Measurements from ENCODE around the gene BMPR1A.

BMPR1A gene

DNA sequence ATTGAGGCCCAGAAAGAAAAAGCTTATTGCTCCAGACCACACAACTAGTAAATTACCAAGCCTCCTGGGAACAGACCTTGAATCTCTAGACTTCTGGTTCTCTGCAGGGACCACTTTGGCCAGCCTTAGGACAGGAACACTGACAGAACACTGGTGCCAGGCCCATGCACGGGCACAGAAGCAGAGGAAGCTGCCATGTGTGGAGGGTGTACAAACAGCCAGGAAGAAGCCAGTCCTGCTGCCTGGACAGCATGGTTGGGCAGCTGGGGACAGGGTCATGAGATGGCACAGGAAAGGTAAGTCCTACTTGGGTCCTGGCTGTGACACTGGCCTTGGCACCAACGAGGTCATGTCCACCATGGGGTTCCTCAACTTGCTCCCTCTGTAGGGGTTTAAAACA lies 181.8 kb downstream of the BMPR1A start:
- TF ChIP-seq SIN3A (IDR thresholded peaks at IDR 0.05; ENCODE audit: borderline replicate concordance, insufficient read depth, low read length) (no peak), FOXP2 (optimal IDR thresholded peaks at IDR 0.05; ENCODE audit: borderline replicate concordance, extremely low read depth, extremely low read length, insufficient read depth) (no peak), TAF1 (IDR thresholded peaks at IDR 0.05; ENCODE audit: borderline replicate concordance, insufficient read depth, low read length) (no peak), POLR2AphosphoS5 (IDR thresholded peaks at IDR 0.05; ENCODE audit: low read depth, low read length) (no peak)
- TF ChIP-seq, protein P1, sequence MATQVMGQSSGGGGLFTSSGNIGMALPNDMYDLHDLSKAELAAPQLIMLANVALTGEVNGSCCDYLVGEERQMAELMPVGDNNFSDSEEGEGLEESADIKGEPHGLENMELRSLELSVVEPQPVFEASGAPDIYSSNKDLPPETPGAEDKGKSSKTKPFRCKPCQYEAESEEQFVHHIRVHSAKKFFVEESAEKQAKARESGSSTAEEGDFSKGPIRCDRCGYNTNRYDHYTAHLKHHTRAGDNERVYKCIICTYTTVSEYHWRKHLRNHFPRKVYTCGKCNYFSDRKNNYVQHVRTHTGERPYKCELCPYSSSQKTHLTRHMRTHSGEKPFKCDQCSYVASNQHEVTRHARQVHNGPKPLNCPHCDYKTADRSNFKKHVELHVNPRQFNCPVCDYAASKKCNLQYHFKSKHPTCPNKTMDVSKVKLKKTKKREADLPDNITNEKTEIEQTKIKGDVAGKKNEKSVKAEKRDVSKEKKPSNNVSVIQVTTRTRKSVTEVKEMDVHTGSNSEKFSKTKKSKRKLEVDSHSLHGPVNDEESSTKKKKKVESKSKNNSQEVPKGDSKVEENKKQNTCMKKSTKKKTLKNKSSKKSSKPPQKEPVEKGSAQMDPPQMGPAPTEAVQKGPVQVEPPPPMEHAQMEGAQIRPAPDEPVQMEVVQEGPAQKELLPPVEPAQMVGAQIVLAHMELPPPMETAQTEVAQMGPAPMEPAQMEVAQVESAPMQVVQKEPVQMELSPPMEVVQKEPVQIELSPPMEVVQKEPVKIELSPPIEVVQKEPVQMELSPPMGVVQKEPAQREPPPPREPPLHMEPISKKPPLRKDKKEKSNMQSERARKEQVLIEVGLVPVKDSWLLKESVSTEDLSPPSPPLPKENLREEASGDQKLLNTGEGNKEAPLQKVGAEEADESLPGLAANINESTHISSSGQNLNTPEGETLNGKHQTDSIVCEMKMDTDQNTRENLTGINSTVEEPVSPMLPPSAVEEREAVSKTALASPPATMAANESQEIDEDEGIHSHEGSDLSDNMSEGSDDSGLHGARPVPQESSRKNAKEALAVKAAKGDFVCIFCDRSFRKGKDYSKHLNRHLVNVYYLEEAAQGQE (IDR thresholded peaks at IDR 0.05; ENCODE audit: insufficient read depth in 1 of 2, low read depth in 2 of 2, low read length in 2 of 2) = no peak

DNA sequence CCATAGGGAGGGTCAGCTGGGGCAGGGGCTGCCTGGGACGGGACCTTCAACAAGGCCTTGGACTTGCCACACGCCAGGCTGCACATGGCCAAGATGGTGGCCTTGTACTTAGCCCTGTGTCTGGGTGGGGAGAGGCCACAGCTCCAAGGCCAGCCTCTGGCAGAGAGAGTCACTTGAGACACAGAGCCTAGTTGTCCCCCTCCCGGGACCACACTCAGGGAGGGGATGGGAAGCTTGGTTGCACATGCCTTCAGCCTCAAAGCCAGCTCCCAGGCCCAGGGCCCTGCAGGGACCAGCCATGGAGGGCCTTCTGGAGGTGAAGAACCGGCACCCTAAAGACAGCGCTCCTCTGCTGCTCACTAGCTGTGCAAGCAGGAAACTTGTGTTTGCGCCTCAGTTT lies 184.3 kb downstream of the BMPR1A start:
- TF ChIP-seq SIN3A (IDR thresholded peaks at IDR 0.05; ENCODE audit: borderline replicate concordance, insufficient read depth, low read length) (no peak), POLR2AphosphoS5 (IDR thresholded peaks at IDR 0.05; ENCODE audit: low read depth, low read length) (no peak), TAF1 (IDR thresholded peaks at IDR 0.05; ENCODE audit: borderline replicate concordance, insufficient read depth, low read length) (no peak), FOXP2 (optimal IDR thresholded peaks at IDR 0.05; ENCODE audit: borderline replicate concordance, extremely low read depth, extremely low read length, insufficient read depth) (no peak)
- TF ChIP-seq, protein P1 (IDR thresholded peaks at IDR 0.05; ENCODE audit: insufficient read depth in 1 of 2, low read depth in 2 of 2, low read length in 2 of 2) = no peak

DNA sequence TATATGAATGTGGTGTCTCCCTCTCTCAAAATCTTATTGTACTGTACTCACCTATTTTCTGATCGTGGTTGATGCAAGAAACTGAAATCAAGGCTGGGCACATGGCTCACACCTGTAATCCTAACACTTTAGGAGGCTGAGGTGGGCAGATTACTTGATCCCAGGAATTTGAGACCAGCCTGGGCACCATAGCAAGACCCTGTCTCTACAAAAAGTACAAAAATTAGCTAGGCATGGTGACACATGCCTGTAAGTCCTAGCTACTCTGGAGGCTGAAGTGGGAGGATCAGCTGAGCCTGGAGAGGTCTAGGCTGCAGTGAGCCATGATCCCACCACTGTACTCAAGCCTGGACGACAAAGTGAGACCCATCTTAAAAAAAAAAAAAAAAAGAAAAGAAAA lies 185.0 kb downstream of the BMPR1A start:
- TF ChIP-seq FOXP2 (optimal IDR thresholded peaks at IDR 0.05; ENCODE audit: borderline replicate concordance, extremely low read depth, extremely low read length, insufficient read depth) = no peak
- TF ChIP-seq, protein P1 (IDR thresholded peaks at IDR 0.05; ENCODE audit: insufficient read depth in 1 of 2, low read depth in 2 of 2, low read length in 2 of 2) = no peak
- no peak for TF ChIP-seq SIN3A (IDR thresholded peaks at IDR 0.05; ENCODE audit: borderline replicate concordance, insufficient read depth, low read length)

DNA sequence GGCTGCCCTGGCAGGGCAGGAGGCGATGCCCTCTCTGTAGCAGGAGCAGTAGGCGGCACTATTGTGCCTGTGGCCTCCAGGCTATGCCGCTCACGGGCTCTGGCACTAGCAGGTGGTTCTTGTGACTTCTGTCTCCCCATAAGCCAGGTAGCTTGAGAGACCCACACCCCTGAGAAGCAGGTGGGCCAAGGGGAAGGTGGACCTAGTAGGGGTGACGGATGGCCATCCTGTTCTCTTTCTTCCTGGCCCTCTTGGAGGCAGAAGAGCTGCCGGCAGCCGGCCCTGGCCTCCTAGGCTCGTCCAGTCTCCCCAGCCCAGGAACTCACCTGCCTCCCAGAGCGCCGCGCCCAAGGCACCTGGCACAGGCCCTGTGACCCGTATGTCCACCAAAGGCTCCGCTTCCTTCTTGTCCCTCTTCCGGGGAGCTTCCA lies 185.6 kb downstream of the BMPR1A start:
- TF ChIP-seq POLR2AphosphoS5 (IDR thresholded peaks at IDR 0.05; ENCODE audit: low read depth, low read length) (no peak), SIN3A (IDR thresholded peaks at IDR 0.05; ENCODE audit: borderline replicate concordance, insufficient read depth, low read length) (no peak), FOXP2 (optimal IDR thresholded peaks at IDR 0.05; ENCODE audit: borderline replicate concordance, extremely low read depth, extremely low read length, insufficient read depth) (no peak), TAF1 (IDR thresholded peaks at IDR 0.05; ENCODE audit: borderline replicate concordance, insufficient read depth, low read length) (no peak)
- TF ChIP-seq, protein P1 (IDR thresholded peaks at IDR 0.05; ENCODE audit: insufficient read depth in 1 of 2, low read depth in 2 of 2, low read length in 2 of 2) = no peak
